Keratinocyte (primary cell): ENCODE results near the gene MVB12A. TPM values are rescaled to one million over a fixed set of nuclear protein-coding genes. Genes with fewer than 3 reads are reported as not detected.

Experiments used
- DNase-seq: peaks from one replicate; pipeline ENCODE4 v3.0.0-alpha.2; 2011; ENCODE audit warnings: low read depth, missing footprints, low spot score
- FAIRE-seq: peaks from 2 replicates; lab custom pipeline; 2011; peaks lifted over from hg19 to GRCh38; lab: Jason Lieb, UNC
- H2AFZ ChIP-seq: 2 replicates; pipeline ENCODE4 v1.6.0; 2012; ENCODE audit warnings: low read length, control low read depth, inconsistent platforms; ENCODE audit not compliant: control insufficient read depth
- H3K27ac ChIP-seq: 2 replicates; pipeline ENCODE4 v1.5.1; 2011; ENCODE audit warnings: low read length; ENCODE audit not compliant: control insufficient read depth, insufficient read depth
- H3K27me3 ChIP-seq: 3 replicates; pipeline ENCODE4 v1.6.0; 2011; ENCODE audit warnings: low read length; ENCODE audit not compliant: control insufficient read depth, insufficient read depth; ENCODE audit errors: extremely low read depth
- H3K36me3 ChIP-seq, 2 experiments: 2 replicates in 1 of 2; 3 replicates in 1 of 2; pipeline ENCODE4 v1.5.1; 2011; ENCODE audit warnings: low read length in 2 of 2, mild to moderate bottlenecking in 1 of 2; ENCODE audit not compliant: control insufficient read depth in 2 of 2, insufficient read depth in 2 of 2; ENCODE audit errors: extremely low read depth in 1 of 2
- H3K4me1 ChIP-seq: 3 replicates; pipeline ENCODE4 v1.5.1; 2011; ENCODE audit warnings: low read length; ENCODE audit not compliant: control insufficient read depth, insufficient read depth; ENCODE audit errors: extremely low read depth
- H3K4me2 ChIP-seq: 3 replicates; pipeline ENCODE4 v1.6.0; 2011; ENCODE audit warnings: low read depth, low read length; ENCODE audit not compliant: control insufficient read depth, insufficient read depth; ENCODE audit errors: extremely low read depth
- H3K4me3 ChIP-seq, 3 experiments: fragments of 200-600 bp in 1 of 3; sonication (generic) in 1 of 3; 2 replicates in 2 of 3; 3 replicates in 1 of 3; pipeline ENCODE4 v1.5.1; 2011 to 2016; ENCODE audit warnings: low read length in 3 of 3, mild to moderate bottlenecking in 3 of 3, control low read depth in 2 of 3, inconsistent platforms in 1 of 3, low read depth in 1 of 3, mixed read lengths in 1 of 3, mixed run types in 1 of 3, moderate library complexity in 1 of 3; ENCODE audit not compliant: control insufficient read depth in 2 of 3, insufficient read depth in 2 of 3; ENCODE audit errors: extremely low read depth in 1 of 3
- H3K79me2 ChIP-seq: 2 replicates; pipeline ENCODE4 v1.6.0; 2012; ENCODE audit warnings: low read length; ENCODE audit not compliant: control insufficient read depth, insufficient read depth
- H3K9ac ChIP-seq: 3 replicates; pipeline ENCODE4 v1.6.0; 2011; ENCODE audit warnings: low read length; ENCODE audit not compliant: control insufficient read depth, insufficient read depth; ENCODE audit errors: extremely low read depth
- H3K9me1 ChIP-seq: 3 replicates; pipeline ENCODE4 v1.6.0; 2011; ENCODE audit warnings: low read length; ENCODE audit not compliant: control insufficient read depth, insufficient read depth; ENCODE audit errors: extremely low read depth
- H3K9me3 ChIP-seq: 2 replicates; pipeline ENCODE4 v1.5.1; 2012; ENCODE audit warnings: low read depth, low read length; ENCODE audit not compliant: control insufficient read depth
- H4K20me1 ChIP-seq: 3 replicates; pipeline ENCODE4 v1.6.0; 2011; ENCODE audit warnings: low read length; ENCODE audit not compliant: control insufficient read depth, insufficient read depth; ENCODE audit errors: extremely low read depth
- EZH2 ChIP-seq: IDR thresholded peaks from one replicate; pipeline ENCODE4 v1.6.1; 2012; ENCODE audit warnings: inconsistent platforms, mild to moderate bottlenecking, low read length, moderate library complexity
- dilution Hi-C: fragments of 300-500 bp; cut with MboI; formaldehyde crosslinking; loops from one replicate; pipeline ENCODE4 v1.7.0; 2020; ENCODE audit warnings: low sequenced_read_pairs; ENCODE audit not compliant: extremely low pct_ligation_motif_present
- polyA plus RNA-seq, 5 experiments: library from polyadenylated mRNA; depleted of rRNA in 3 of 5; stranded (reverse) in 3 of 5; stranded (forward) in 1 of 5; unstranded in 1 of 5; fragments of >200 nt; gene quantifications; 1 replicate in 1 of 5; 2 replicates in 3 of 5; 3 replicates in 1 of 5; pipeline versions ENCODE4 v1.2.1 to v1.2.3, GENCODE V29; 2011 to 2012; ENCODE audit warnings: missing spikeins in 2 of 5, low read depth in 1 of 5, low replicate concordance in 1 of 5
- TF ChIP-seq, protein P1 (sequence below), 3 experiments: IDR thresholded peaks in 1 of 3; conservative IDR thresholded peaks in 1 of 3; optimal IDR thresholded peaks in 1 of 3; 2 replicates in 2 of 3; 3 replicates in 1 of 3; pipeline versions ENCODE3 to v1.5.1; 2011; ENCODE audit warnings: low read length in 3 of 3, mild to moderate bottlenecking in 3 of 3, moderate library complexity in 2 of 3, control low read depth in 1 of 3, inconsistent platforms in 1 of 3; ENCODE audit not compliant: insufficient read depth in 2 of 3; ENCODE audit errors: extremely low read depth in 1 of 3

The MVB12A gene
- polyA plus RNA-seq, 1 donor (not counting 4 experiments of a cell fraction or from before 2014, with no cell fraction given) = 23.3 TPM

DNA sequence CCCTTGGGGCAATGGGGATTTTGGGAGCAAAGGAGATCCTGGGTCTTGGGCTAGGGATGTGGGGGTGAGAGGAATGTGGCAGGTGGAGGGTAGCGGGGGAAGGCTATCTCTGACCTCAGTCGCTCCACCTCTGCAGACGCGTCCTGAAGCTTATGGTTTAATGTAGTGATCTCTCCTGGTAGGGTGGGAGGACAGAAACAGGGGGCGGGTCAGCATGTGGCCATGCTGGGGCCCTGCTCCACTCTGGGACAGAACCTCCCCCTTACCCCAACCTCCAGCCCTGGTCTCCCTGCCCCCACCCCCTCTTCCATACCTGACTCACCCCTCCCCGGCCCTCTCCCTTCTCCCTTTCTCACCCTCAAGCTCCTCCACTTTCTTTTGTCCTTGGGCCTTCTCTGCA is 15.8 kb upstream of the MVB12A start:
- H3K36me3 ChIP-seq = no peaks in the 10 kb centered on the region
- no peaks in the 10 kb centered on the region for H3K79me2 ChIP-seq
- H3K9ac ChIP-seq = no peak overlapping the region
- H3K27ac ChIP-seq = no peak overlapping the region
- DNase-seq (no peak), FAIRE-seq (no peak)
- no peaks in the 10 kb centered on the region for H3K9me3 ChIP-seq
- no peaks in the 10 kb centered on the region for H4K20me1 ChIP-seq
- no peaks in the 10 kb centered on the region for H3K9me1 ChIP-seq
- H3K27me3 ChIP-seq = peaks cover 3% of the 10 kb centered on the region
- H3K4me3 ChIP-seq = no peak overlapping the region
- no peak overlapping the region for H3K4me2 ChIP-seq
- H2AFZ ChIP-seq = no peak overlapping the region
- no peak for TF ChIP-seq EZH2
- no peaks in the 10 kb centered on the region for H3K4me1 ChIP-seq
- dilution Hi-C loops = no loop called here

- Histone ChIP-seq H3K79me2 (no peaks in the 10 kb centered on the region), H3K9me3 (no peaks in the 10 kb centered on the region), H2AFZ (no peak overlapping the region), H3K4me3 (no peak overlapping the region), H3K4me2 (no peak overlapping the region), H3K27me3 (peaks cover 3% of the 10 kb centered on the region), H3K9ac (no peak overlapping the region), H3K4me1 (no peaks in the 10 kb centered on the region), H3K36me3 (no peaks in the 10 kb centered on the region), H3K9me1 (no peaks in the 10 kb centered on the region), H3K27ac (no peak overlapping the region), H4K20me1 (no peaks in the 10 kb centered on the region)
- dilution Hi-C loops = no loop called here
- no peak for TF ChIP-seq EZH2
- TF ChIP-seq, protein P1, sequence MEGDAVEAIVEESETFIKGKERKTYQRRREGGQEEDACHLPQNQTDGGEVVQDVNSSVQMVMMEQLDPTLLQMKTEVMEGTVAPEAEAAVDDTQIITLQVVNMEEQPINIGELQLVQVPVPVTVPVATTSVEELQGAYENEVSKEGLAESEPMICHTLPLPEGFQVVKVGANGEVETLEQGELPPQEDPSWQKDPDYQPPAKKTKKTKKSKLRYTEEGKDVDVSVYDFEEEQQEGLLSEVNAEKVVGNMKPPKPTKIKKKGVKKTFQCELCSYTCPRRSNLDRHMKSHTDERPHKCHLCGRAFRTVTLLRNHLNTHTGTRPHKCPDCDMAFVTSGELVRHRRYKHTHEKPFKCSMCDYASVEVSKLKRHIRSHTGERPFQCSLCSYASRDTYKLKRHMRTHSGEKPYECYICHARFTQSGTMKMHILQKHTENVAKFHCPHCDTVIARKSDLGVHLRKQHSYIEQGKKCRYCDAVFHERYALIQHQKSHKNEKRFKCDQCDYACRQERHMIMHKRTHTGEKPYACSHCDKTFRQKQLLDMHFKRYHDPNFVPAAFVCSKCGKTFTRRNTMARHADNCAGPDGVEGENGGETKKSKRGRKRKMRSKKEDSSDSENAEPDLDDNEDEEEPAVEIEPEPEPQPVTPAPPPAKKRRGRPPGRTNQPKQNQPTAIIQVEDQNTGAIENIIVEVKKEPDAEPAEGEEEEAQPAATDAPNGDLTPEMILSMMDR (optimal IDR thresholded peaks at IDR 0.05 in 1 of 3, IDR thresholded peaks at IDR 0.05 in 1 of 3, conservative IDR thresholded peaks at IDR 0.05 in 1 of 3; ENCODE audit: extremely low read depth in 1 of 3, insufficient read depth in 2 of 3, low read length in 3 of 3) = no peak
- FAIRE-seq (no peak), DNase-seq (no peak)
Measured at GRCh38 chr19:17404621-17405249, 15.1 kb upstream of the MVB12A start.
